Measurements from ENCODE around the gene NXN.

NXN gene

DNA sequence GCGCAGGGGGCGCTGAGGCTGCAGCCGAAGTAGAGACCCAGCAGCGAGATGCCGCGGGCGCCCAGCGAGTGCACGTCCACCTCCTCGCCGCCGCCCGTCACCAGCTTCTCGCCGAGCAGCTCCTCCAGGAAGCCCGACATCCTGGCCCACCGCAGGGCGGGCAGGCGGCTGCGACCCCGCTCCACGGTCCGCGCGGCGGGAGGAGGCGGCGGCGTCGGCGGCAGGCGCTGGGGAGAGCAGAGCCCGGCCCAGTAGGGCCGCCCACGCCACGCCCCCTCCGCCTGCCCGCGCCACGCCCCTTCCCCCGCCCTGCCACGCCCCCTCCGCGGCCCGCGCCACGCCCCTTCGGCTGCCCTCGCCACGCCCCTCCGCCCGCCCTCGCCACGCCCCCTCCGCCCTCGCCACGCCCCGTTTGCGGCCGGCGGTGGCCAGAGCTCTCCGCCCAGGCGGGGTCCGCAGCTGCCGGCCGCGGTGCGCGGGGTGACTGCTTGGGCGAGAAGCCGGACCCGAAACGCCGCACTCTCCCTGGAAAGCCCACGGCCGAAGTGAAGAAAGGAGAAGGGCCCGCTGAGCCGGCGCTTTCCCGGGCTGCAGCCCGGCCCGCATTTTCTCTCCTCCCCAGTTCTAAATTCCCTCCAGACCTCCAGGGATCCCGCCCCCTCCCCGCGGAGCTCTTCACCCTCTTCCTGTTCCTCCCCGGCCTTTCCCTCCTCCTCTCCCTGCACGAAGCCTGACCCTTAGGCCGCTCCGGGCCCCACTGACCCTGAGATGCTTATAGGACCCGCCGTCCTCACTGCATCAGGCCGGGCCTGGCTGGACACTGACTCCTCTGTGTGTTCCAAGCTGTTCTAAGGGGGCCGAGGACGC lies at the start of gene NXN:
NXN (minus strand) TSS at position 238 of the 867 bp plus-strand sequence.
- peak; percentile 56 for DNase-seq

DNA sequence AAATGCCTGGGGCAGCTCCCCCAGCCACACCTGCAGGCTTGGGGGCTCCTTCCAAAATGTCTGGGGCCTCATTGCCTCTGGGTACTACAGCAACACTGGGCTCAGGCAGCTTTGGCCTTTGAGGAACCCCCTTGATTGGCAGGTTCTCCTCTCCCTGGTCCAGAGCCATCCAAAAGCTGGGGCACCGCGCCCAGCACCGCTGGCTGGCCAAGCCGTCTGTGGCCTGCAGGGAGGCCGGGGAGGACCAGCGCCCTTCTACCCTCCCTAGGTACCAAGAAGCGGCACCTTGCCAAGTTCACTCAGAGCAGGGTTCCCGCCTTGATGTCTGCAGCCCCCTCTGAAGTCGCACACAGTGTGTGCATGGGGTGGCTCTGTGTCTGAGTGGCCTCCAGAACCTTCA lies 47.5 kb upstream of the NXN start:
- DNase-seq = no peak

DNA sequence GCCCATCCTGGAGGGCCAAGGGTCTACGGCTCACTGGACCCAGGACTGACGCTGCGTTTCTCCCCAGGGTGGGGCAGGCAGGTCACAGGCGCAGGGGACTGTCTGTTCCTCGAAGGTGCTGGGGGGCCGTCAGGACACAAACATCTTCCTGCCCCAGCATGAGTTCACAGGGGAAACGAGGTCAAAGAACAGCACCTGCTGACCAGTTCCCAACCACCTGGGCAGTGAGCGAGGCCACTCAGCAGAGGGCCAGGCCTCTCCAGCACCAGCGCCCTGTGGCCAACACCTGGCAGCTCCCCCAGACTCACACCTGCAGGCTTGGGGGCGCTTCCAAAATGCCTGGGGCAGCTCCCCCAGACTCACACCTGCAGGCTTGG lies 47.0 kb upstream of the NXN start:
- no peak for DNase-seq

DNA sequence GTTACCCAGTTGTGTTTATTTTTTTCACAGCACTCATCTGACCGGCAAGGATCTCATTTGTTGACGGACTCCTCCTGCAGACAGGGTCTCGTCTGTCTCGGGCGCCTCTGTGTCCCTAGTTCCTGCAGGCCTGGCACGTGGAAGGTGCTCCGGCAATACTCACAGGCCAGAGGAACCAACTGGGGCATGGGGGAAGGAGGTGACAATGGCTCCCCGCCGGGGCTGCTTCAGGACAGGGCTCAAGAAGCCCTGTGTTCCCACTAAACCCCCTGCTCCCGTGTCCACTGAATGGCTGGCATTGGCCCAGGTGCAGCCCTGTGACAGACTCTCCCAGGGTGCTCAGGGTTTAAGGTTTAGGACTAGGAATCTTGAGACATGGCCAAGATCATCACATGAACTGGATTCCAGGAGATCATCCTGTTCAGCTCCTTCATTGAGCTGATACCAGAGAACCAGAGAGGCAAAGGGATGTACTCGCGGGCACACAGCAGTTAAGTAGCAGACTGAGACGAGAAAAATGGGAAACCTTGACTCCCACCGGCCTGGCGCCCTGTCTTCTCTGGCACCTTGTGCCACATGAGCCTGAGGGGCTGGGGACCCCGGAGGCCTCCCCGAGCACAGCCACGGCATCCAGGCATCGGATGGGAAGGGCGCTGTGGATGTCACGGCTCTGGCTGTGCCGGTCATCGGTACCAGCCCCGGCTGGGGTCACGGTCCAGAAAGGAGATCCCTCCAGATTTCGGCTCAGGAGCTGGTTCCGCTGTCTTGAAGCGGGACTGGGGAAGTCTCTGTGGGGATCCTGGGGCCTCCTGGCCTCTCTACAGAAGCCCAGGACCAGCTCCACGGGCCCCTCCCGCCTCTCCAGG lies 46.4 kb upstream of the NXN start:
- no peak for DNase-seq

DNA sequence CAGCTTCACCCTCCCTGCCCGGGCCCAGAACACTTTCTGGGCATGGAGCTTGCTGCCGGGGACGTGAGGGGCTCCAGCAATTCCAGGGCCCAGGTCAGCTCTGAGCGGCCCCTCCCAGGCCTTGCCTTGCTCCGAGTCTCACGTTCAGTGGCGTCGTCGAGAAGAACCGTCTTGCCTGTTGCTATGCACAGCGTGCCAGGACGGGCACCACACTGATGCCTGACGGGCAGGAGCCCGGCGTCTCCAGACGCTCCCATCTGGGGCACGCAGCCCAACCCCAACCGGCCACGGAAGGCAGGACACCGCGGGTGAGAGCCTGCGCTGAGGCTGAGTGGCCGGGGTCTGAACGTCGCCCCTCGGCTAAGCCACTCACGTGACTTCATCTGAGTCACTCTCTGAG lies 44.5 kb upstream of the NXN start:
- no peak for DNase-seq

DNA sequence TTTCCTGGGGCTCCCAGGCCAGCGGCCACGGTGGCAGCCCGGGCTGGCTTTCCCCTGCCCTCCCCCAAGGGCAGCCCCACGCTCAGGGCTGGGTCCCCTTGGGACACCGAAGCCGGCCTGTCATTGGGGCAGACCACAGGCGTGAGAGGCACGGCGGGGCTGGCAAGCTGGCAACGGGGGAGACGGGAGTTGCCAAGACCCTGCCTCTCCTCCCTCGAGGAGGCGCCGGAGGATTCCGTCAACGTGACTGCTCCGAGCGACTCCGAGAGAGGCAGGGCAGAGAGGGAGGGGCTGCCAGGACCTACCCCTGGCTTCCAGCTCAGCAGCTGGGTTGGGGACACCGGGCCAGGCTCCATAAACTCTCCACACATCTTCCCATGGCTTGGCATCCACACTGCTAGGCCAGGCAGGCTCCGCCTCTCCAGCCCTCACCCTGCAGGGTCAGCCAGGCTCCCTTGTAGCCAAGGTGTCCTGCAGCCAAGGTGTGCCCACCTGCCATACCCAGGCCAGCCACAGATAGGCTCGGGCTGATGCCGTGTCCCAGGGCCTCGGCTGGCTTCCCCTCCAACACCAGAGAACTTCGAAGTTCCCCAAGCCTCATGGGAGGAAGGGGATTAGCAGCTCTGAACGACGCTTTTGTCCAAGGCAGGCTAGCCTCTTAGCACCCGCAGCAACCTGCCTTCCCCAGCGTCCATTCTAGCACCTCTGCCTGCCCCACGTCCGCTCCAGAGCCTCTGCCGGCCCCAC lies 42.9 kb upstream of the NXN start:
- no peak for DNase-seq

DNA sequence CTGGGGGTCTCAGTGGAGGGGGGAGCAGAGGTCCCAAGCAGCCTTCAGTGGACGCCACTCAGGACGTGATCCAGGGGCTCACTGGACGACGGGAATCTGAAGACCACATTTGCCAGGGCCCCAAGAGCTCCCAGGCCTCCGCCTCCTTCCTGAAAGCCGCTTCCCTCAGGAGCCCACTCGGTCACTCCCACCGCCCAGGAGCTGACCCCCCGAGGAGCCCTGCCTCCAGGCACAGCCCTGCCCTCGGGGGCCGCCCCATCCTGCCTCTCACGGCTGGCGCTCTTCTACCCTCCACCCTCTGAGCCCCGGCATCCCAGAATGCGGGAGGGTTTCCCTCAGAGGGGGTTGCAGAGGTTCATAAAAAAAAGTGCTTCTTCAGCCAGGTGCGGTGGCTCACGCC lies 41.6 kb upstream of the NXN start:
- DNase-seq = no peak

DNA sequence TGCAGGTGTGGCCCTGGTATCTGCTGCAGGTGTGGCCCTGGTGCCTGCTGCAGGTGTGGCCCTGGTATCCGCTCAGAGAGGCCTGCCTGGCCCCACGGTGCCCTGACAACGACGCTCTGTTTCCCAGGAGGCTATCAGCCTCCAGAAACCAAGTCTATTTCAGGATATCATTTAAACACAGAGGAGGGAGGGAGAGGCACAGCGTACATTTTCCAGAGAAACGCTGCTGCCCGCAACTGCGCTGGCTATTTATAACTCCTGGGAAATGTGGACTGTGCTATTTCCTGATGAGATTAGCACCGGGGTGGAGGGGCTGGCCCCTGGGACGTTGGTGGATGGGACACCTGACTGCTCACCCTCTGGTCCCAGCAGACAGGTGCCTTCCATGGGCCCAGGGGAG lies 39.9 kb upstream of the NXN start:
- no peak for DNase-seq

DNA sequence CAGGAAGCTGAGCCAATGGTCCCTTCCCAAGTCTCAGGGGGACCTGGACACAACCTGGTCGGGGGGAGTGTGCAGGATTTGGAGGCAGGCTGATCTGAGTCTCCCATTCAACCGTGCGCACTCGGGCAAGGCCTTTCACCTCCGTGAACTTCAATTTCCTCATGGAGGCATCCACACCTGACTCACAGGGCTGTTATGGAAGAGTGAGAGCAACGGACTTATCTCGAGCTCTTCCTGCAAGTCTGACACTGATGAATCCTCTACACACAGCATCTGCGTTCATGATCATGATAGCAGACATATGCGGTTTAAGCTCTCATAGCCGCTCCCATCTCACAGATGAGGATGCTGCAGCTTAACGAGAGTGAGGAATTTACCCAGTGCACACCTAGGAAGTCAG lies 39.0 kb upstream of the NXN start:
- no peak for DNase-seq

DNA sequence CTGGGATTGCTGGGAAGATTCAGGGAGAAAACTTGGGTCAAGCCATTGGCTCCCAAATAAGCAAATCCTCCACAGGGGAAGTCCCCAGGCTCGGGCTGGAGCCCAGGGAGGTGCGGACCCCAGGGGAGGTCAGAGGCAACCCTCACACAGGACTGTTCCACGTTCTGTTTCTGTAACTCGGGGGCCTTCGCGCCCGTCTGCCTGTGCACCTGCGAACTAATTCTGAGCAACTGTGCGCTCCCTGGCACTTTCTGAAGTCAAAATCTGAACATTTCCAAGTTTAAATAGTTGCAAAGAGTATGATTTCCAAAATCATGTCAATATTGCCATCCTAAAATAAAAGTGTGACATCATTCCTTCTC lies 34.1 kb upstream of the NXN start:
- no peak for DNase-seq

DNA sequence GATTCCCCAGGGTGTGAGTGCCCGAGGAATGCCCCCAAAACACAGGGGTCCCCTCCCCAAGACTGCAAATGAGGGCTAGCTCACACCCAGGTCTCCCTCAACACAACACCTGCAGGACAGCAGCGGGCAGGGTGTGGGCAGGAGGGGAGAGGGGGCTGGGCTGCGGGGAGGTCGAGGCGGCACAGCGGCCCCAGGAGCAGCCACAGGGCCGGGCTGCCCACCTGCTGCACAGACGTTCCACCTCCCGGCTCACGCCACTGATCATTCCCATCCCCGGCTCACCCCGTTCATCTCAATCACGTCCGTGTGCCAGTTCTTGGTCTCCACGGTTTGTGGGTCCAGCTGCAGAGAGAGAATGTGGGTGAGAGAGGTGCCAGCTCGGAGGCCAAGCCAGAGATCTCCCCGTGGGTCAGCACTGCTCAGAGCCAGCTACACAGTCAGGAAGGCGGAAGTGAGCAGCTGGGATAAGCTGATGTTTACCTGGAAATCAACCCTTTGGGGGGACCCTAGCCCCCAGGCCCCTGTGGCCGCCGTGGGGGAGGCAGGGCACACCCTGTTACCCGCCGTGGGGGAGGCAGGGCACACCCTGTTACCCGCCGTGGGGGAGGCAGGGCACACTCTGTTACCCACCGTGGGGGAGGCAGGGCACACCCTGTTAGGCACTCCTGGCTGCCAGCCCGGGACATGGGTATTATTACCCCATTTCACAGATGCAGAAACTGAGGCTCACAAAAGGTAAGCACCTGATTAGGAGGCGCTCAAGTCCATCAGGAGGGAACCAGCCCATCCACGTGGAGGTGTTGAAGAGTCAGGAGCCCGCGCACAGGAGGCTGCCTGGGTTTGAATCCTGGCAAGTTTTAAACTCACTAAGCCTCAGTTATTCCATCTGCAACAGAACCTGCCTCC lies 33.5 kb upstream of the NXN start:
- no peak for DNase-seq

DNA sequence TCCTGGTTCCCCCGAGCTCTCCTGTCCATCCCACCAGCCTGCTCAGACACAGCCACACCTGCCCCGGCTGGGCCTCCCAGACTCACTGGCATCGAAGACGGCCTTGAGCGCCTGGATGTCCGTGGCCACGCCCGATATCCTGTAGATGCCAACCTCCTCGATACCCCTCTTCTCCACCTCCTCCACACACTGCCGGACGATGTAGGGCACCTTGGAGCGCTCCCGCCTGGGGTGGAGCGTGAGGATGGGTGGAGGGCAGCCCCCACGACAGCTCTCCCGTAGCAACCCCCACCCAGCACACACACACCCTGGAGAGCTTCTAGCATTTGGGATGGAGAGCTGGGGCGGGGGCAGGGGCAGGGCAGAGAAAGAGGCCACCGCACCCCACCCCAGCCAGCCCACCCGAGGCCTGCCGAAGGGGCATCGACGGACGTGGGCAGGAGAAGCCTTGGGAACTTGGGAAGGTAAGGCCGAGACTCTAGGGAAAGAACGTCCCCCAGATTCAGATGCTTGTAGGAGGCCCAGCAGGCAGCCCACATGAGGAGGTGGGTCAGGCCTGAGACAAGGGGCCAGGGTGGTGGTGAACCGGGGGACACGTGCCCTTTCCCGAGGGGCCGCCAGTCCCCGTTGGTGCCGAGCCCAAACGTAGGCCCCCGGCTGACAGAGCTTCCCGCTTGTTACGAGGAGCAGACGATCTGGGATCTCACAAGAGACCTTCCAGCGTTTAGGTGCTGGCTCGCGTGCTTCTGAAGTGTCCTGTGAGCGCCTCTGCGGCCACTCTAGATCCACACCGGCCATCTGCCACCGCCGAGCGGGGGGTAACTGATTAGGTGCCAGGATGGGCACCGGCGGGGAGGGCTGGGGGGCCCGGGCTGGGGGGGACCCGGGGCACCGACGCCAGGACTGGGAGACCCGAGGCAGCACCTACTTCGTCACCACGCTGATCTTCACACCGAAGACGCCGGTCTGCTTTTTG lies 32.5 kb upstream of the NXN start:
- DNase-seq = no peak

DNA sequence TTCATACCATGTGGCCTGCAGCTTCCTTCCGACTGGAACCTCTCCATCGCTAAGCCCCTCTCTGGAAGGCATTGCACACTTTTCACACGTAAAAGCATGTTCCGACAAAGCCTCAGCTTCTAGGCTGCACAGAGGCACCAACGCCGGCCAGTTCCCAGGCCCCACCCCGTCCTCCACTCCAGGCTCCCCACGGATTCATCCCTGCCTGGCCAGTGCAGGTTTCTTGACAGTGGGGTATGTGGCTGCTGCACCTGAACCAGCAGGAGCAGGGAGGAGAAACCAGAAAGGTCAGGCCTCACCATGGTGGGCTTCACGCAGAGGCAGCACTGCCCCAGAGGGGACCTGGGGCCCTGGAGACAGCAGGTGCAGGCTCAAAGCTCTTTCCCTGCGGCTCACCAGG lies 31.6 kb upstream of the NXN start:
- no peak for DNase-seq

DNA sequence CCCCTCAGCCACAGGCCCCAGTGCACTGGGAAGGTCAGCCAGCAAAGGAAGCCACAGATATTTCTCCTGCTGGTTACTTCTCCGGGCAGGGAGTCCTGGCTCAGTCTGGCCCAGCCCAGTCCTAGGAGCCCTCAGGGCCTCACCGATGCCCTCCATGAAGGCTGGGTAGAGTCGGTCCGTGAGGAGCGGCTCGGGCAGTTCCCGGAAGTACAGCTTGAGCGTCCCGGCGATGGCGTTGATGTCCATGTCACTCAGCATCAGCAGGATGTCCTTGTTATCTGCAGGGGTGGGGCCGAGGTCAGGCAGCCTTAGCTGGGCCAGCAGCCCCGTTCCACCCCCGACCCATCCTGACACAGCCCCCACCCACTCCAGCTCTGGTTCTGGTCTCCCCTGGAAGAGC lies 31.0 kb upstream of the NXN start:
- DNase-seq = no peak

DNA sequence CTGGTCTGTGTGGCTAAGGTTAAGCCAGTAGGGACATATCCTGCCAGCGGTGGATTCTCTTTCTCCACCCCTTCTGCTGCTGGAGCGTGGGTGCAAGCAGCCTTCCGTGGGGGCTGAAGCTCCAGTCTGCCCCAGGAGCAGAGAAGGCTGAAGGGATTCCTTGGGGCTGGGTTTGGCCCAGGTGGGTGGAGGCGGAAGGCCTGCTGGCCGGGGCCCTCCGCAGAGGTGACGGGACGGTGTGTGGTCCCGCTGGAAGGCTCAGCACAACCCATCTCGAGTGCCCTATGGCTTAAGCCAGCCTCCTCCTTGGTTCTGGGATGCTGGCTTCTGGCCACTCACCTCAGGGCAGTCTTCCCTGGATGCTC lies 30.5 kb upstream of the NXN start:
- no peak for DNase-seq

DNA sequence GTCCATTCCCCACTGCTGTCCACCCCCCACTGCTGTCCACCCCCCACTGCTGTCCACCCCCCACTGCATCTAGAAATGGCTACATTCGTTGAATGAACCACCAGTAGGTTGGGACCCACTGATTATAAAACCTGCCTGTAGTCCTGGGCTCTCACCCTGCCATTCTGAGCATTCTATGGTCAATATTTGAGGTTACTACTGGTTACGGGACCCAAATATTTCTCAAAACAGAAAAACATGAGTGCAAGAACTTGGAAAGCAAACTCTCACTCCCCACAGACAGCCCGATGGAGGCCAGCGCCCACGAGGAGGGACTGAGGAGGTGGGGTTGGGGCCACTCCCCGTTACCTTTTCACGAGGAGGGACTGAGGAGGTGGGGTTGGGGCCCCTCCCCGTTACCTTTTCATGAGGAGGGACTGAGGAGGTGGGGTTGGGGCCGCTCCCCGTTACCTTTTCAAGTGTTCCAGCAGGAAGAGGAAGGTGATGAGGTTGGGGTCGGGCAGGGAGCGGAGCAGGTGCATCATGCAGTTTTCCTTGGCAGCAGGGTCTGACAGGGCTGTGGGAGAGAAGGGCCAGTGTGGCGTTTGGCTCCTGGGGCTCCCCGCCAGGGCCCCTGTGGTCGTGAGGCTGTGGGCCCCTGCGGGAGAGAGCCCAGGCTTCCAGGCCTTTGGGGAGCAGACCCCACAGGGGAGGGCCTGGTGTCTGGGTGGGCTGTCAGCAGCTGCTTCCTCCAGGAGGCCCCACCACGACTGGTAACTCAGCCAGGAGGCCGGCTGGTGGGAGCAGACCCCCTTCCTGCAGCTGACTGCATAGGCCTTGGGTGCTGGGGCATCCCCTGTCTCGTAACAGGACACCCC lies 29.9 kb upstream of the NXN start:
- DNase-seq = no peak

DNA sequence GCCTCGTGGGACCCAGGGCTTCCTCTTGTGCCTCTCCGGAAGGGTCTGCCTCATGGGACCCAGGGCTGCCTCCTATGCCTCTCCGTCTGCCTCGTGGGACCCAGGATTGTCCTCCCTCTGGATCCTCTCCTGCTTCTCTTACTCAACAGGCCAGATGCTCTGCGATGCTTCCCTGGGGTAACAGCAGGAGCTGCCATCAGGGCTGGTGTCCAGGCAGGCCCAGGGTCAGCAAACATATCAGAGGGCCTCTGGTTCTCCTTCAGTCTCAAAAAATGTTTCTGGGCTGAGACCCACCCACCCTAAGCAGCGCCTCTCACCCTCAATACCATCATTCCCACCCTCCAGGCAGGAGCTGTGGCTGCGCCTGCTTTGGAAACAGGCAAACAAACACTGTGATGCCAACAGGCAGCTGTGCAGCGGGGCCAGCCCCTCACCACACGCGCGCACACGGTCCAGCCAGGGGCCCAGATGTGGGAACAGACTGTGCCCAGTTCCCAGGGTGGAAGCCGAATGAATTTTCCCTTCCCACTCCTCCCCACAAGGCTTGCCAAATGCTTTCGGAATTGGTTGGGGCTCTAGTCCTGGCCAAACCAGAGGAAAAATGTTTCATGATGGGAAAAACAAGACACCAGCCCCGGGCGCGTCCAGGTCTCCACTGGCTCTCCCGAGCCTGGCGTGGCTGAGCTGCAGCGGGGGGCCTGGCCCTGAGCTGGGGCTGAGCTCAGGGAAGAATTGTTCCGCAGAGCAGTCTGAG lies 28.6 kb upstream of the NXN start:
- DNase-seq = no peak

DNA sequence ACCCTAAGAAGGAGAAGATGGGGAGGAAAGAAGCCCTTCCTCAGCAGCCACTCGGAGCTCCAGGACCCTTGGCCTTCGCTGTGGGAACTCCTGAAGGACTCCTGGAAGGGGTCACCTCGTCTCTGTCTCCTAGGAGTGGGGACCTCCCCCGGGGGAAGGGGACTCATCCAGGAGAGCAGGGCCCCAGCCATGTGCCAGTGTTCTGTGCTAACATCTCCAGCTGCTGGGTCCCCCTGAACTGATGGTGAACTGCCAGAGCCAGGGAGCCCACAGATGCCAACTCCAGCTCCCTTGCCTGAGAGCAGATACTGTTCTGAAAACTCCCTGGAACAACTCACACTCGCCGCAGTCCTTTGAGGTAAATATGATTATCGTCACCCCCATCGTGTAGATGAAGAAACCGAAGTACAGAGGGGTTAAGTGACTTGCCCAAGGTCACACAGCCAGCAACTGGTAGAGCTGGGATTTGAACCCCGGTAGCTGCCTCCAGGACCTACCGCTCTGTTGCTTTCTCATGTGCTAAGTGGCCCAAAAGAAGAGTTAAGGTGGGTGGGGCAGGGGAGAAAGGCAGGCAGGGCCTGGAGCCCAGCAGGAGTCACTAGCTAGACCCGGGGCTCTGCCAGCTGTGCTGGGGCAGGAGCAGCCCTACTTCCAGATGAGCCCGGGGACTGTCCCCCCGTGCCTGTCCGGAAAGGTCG lies 27.9 kb upstream of the NXN start:
- no peak for DNase-seq

DNA sequence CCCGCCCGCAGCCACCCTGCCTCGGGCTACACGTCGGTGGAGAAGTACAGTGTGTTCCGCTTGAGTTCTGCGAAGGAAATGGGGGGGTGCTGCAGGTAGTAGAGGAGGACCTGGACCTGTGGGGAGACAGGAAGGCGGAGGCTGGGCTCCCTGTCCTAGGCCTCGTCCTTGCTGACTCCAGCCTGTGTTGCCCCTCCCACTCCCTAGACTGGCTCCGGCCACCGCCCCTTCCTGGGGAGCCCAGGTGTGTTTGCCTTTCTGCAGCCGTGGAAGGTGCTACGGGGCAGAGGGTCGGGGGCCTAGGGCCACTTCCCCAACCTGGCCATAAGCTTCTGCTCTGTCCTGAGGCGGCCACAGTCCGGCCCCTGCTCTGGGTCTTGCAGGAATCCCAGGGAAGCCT lies 26.5 kb upstream of the NXN start:
- DNase-seq = no peak

Data from NCI-H1105 (cell line).